ENCODE data around the gene YAE1.

DNA sequence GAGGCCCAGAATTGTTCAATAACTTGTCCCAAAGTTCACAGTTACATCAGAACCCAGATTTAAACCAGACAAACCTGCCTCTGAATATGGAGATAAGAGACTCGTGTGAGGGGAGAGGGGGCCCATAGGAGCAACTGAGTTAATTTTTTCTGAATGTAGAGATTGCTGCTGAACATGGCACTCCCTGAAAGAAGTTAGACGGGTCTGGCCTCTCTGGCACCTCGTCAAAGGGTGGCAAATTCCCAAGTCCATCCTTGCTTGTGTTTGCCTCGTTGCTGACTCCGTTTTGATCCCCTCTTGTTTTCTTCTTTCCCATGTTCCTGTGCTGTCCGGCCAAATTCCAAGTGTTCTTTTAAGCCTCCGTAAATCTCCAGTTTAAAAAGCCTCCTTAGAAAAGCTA is 35.2 kb upstream of the YAE1 start:
- TF ChIP-seq, protein P1, sequence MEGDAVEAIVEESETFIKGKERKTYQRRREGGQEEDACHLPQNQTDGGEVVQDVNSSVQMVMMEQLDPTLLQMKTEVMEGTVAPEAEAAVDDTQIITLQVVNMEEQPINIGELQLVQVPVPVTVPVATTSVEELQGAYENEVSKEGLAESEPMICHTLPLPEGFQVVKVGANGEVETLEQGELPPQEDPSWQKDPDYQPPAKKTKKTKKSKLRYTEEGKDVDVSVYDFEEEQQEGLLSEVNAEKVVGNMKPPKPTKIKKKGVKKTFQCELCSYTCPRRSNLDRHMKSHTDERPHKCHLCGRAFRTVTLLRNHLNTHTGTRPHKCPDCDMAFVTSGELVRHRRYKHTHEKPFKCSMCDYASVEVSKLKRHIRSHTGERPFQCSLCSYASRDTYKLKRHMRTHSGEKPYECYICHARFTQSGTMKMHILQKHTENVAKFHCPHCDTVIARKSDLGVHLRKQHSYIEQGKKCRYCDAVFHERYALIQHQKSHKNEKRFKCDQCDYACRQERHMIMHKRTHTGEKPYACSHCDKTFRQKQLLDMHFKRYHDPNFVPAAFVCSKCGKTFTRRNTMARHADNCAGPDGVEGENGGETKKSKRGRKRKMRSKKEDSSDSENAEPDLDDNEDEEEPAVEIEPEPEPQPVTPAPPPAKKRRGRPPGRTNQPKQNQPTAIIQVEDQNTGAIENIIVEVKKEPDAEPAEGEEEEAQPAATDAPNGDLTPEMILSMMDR (IDR thresholded peaks at IDR 0.05), result no peak
- TF ChIP-seq POLR2A (IDR thresholded peaks at IDR 0.05), result no peak
